ENCODE results near the gene KLHL17.
A peak's percentile ranks its signal among the peaks of the same experiment; 100 is the strongest.
"Not testable (repeated sequence)": the region's sequence is repeated elsewhere in the genome, so short reads cannot be mapped to it uniquely, and the experiment has no call there.

Gene KLHL17

DNA sequence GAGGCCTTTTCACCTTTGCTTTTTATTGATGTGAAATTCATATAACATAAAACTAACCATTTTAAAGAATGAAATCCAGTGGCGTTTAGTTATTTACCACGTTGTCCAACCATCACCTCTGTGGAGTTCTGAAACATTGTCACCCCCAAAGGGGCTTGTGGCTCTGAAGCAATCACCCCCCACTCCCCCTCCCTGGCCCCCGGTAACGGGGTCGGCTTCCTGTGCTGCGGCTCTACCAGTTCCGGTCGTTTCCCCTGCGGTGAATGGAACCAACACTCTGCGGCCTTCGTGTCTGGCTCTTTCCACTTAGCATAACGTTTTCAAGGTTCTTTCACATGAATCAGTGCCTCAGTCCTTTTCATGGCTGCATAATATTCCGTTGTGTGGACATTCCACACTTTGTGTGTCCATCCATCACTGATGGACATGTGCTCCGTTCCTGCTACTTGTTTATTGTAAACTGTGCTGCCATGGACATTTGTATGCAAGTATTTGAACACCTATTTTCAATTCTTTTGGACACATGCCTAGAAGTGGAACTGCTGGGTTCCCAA, 51.1 kb downstream of the KLHL17 start:
- H3K4me3 Mint-ChIP-seq = no peak overlapping the region
- H3K27ac Mint-ChIP-seq = no peak overlapping the region
- H3K27me3 Mint-ChIP-seq = peaks cover 6 to 16% of the 10 kb centered on the region in 2 donors
- ATAC-seq (replicated peaks) (no peak), DNase-seq (no peak)
- H3K9me3 Mint-ChIP-seq = no peaks in the 10 kb centered on the region
- peaks cover 19 to 24% of the 10 kb centered on the region in 2 donors for H3K4me1 Mint-ChIP-seq (ENCODE audit: low read depth in 2 of 2)
- H3K36me3 Mint-ChIP-seq (ENCODE audit: insufficient read depth) = peaks cover 9% of the 10 kb centered on the region

GRCh38 chr1:1012736-1013104, 52.3 kb downstream of the KLHL17 start:
- H3K27ac Mint-ChIP-seq = peak overlapping the region; percentile 98 to 99
- not testable (repeated sequence) for H3K27me3 Mint-ChIP-seq; DNase-seq; H3K36me3 Mint-ChIP-seq (ENCODE audit: insufficient read depth); H3K9me3 Mint-ChIP-seq
- peak; percentile 2 for ATAC-seq (replicated peaks)
- peak overlapping the region; percentile 95 to 99 for H3K4me3 Mint-ChIP-seq
- peaks cover 24% of the 10 kb centered on the region in 2 donors for H3K4me1 Mint-ChIP-seq (ENCODE audit: low read depth in 2 of 2)

- H3K9me3 Mint-ChIP-seq = no peaks in the 10 kb centered on the region
- H3K4me3 Mint-ChIP-seq = peak within 1 kb of the TSS; percentile 95 to 99
- peak; percentile 97 for ATAC-seq (replicated peaks)
- peaks cover 24% of the 10 kb centered on the region in 2 donors for H3K4me1 Mint-ChIP-seq (ENCODE audit: low read depth in 2 of 2)
- DNase-seq = peak; percentile 85 to 90 (median 86)
- H3K27me3 Mint-ChIP-seq = peaks cover 0 to 9% of the 10 kb centered on the region in 2 donors
- peaks cover 9% of the 10 kb centered on the region for H3K36me3 Mint-ChIP-seq (ENCODE audit: insufficient read depth)
- H3K27ac Mint-ChIP-seq = peak within 1 kb of the TSS; percentile 98 to 99
Observed at GRCh38 chr1:1013105-1013921, 52.9 kb downstream of the KLHL17 start, which contains the start of gene ISG15. Gene ISG15 (plus strand): TSS chr1:1013497. CDS start chr1:1013574, 77 bp downstream.

- H3K4me3 Mint-ChIP-seq = peak overlapping the region; percentile 95 to 99
- DNase-seq (no peak), ATAC-seq (replicated peaks) (peak; percentile 15)
- H3K9me3 Mint-ChIP-seq = no peaks in the 10 kb centered on the region
- peak overlapping the region; percentile 98 to 99 for H3K27ac Mint-ChIP-seq
- H3K36me3 Mint-ChIP-seq (ENCODE audit: insufficient read depth) = peaks cover 9% of the 10 kb centered on the region
- peaks cover 22% of the 10 kb centered on the region in 2 donors for H3K4me1 Mint-ChIP-seq (ENCODE audit: low read depth in 2 of 2)
- H3K27me3 Mint-ChIP-seq = peaks cover 0 to 4% of the 10 kb centered on the region in 2 donors
Observed at GRCh38 chr1:1013922-1014648, 53.7 kb downstream of the KLHL17 start.

- Mint-ChIP-seq H3K27me3 (no peaks in the 10 kb centered on the region), H3K4me1 (ENCODE audit: low read depth in 2 of 2) (peaks cover 20 to 21% of the 10 kb centered on the region in 2 donors)
- ATAC-seq (replicated peaks) = no peak
Observed at GRCh38 chr1:1014799-1015681, 54.7 kb downstream of the KLHL17 start.

More at GRCh38 chr1:1014799-1015681, 54.7 kb downstream of the KLHL17 start:
- Mint-ChIP-seq H3K9me3 (no peaks in the 10 kb centered on the region), H3K36me3 (ENCODE audit: insufficient read depth) (peaks cover 9% of the 10 kb centered on the region), H3K4me3 (peak overlapping the region; percentile 95 to 99), H3K27ac (peak overlapping the region; percentile 98 to 99)
- no peak for DNase-seq

All from effector memory CD8-positive, alpha-beta T cell (primary cell).